CD4-positive, alpha-beta T cell treated with Interleukin-10 for 1 hour (primary cell): ENCODE data around the gene RTCB.

Source experiments
- DNase-seq: peaks from one replicate; pipeline ENCODE4 v3.0.0-alpha.2; 2020

Gene RTCB

DNA sequence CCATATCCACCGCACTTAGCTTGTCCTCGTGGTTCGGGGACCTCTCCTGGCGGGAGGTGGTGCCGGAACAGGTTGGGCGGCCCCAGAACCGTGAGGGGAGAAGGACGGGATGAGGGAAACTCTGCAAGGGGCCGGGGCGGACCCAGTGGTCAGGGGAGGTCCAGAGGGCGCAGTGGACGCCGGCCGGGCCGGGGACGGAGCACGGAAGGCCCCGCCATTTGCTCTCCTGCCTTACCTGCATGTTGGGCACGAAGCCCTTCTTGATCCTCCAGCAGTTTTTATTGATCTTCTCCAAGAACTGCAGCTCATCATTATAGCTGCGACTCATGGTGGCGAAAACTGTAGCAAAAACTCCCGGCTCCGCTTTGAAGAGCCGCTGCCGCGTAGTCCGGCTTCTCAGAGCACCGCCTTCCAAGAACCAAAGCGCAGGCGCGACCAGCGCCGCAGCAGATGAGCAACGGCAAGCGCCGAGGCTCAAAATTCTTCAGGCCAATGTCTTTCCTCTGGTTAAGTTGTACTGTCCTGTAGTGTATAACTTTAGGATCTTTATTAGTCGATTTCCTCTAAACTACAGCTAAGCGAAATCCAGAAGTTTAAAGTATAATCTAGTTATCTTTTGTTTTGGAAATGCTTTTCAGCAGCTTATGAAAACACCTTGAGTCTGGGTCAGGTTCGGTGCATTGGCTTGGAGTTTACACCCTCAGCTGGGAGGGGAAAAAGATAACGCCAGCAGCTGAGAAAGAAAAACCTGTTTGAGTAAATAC lies at the start of gene RTCB:
RTCB (minus strand) TSS at position 419 of the 764 bp plus-strand sequence; CDS start at position 328, 91 bp downstream.
- peak; percentile 95 for DNase-seq

DNA sequence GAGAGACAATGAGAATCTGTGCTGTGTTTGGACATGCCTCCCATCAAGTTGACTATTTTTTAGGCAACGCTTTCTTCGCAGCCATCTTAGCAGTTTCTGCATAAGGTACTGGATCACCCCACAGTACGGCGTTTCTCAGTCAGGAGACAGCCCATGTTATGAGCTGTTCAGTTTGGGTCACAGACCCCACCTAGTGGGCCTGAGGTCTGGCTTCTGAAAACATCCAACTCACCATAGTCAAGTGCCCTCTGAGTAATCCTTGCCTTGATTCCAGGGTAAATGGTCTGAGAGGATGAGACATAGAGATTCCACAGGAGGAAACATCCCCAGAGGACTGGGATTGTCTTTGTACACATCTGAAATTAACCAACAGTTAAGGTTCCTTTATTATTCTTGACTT lies 45.0 kb upstream of the RTCB start:
- DNase-seq: no peak

DNA sequence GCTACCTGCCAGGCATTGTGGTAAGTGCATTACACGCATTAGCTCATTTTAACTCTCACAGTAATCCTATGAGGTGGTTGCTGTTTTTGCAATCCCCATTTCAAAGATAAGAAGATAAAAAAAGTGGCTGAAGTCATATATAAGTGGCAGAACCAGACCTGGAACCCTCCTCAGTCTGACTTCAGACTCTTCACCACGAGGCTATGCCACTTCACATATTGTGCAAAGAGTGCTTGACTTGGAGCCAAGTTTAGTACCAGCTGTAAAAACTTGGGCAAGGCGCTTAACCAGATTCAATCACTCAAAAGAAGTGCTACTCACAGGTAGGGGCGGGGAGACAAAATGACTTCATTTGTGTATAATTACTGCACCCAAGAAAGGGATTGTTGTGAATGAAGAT lies 36.9 kb upstream of the RTCB start:
- DNase-seq: no peak

DNA sequence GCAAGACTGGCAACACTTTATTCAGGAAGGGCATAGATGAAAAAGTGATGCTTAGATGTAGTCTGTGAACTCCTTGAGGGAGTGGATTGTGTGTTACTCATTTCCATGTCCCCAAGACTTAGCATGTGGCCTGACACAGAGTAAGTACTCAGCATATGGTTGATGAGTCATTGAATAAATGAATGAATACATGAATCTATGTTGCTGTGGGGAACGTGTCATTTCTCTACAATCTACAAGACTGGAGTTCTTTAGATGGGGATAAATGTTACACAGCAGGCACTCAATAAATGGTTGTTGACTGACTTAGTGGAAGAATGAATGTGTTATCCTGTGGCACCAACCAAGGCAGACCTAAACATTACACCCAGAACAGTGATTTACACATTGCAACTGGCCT lies 34.3 kb upstream of the RTCB start:
- no peak for DNase-seq

DNA sequence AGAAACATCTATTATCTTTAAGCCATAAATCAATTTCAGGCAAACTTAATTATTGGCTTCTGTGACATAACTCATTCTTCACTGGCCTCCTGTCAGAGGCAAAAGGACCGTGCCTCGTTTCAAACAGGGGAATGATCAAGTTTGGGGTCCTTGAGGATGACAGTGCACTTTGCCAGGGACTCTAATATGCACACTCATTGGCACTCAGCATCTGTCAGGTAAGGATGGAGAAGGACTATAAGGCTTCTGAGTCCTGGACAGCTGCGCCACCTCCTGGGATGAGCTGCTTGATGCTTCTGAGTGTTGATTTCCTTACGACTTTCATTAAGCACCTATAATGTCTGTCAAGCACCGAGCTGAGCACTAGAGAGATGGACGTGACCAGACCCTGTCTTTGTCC lies 32.0 kb upstream of the RTCB start:
- DNase-seq: peak; percentile 1

DNA sequence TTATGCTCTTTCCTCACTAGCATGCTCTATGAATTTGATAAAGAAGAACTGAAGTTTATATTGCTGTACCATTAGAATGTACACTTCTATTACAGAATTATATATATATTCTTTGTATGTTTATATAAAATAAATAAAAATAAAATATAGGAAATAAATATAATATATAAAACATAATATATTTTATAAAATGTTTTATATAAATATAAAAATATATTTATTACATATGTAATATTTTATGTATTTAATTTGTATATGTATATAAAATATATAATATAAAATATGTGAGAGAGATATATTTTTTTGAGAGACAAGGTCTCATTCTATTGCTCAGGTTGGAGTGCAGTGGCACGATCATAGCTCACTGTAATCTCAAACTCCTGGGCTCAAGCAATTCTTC lies 18.3 kb upstream of the RTCB start:
- no peak for DNase-seq

DNA sequence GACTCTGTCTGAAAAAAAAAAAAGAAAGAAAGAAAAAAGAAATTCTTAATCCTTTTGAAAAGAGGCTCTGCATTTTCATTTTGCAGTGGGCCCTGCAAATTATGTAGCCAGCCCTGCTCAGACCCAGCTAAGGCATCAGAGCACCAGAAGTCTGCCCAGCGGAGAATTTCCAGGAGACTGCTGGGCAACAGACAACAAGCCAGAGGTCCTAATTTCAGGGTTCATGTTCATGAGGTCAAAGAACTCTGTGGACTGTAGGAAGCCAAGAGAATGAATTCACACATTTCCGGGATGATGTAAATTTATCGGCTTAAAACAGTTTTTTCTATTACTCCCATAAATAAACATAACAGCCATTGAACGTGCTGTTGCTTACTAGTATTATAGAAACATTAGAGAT lies 14.8 kb upstream of the RTCB start:
- no peak for DNase-seq

DNA sequence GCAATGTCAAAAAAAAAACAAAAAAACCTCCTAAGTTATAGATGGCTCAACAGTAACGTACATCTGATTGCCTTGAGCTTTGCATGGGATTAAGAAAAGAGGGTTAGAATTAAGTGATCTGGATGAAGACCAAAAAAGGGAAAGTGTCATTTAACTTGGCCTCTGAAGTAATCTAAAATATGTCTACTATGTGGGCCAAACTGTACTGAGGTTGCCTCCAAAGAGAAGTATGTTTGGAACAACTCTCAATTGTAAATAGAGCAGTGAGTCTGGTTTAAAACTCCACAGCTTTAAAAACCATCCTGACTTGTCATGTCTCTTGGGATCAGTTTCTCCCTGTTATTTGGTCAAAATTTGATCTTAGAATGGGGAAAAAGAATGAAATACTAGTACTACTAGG lies 11.6 kb upstream of the RTCB start:
- DNase-seq: no peak

DNA sequence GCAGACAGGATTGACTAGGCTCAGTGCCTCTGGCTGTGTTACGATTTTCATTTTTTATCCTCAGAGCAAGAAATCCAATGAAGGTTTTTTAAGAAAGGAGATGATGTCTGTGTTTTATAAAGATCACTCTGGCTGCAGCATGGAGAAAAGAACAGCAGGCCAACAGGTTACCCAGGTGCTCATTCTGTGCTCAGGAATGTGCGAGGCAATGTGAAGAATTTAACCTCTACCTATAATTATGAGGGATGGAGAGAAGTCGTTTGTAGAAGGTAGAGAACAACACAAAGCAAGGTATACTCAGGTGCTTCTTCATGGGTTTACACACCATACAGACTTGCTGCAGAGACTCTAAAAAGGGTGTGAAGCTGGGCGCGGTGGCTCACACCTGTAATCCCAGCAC lies 10.0 kb upstream of the RTCB start:
- DNase-seq: no peak

DNA sequence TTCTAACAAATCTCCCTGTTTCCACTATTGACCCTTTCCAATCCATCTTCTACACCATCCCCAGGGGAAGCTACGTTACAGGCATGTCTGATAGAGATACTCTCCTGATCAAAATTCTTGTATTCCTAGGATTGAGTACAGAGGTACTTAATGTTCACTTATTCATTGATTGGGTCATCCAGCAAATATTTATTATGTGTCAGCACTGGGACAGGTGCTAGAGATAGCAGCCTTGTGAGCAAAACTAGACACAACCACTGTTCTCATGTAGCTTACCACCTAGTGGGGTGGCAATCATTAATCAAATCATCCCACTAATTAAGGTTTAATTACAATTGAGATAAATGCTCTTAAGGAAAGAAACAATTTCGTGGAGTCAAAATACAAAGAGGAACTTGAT lies 9.4 kb upstream of the RTCB start:
- DNase-seq: no peak

DNA sequence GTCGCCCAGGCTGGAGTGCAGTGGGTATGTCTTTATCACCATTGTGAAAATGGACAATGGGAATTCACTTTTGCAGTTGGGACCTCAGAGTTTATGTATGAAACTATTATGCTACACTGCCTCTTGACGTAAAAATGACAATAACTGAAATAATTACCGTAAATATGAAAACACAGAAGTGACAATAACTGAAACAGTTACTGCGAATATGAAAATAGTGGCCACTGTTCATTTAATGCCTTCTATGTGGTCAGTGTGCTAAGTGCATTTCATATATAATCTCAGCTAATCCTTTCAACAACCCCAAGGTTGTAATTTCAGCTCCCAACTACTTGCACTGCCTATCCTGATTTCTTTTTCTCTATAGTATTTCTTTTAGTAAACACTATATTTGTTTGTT lies 5.9 kb upstream of the RTCB start:
- DNase-seq: no peak

DNA sequence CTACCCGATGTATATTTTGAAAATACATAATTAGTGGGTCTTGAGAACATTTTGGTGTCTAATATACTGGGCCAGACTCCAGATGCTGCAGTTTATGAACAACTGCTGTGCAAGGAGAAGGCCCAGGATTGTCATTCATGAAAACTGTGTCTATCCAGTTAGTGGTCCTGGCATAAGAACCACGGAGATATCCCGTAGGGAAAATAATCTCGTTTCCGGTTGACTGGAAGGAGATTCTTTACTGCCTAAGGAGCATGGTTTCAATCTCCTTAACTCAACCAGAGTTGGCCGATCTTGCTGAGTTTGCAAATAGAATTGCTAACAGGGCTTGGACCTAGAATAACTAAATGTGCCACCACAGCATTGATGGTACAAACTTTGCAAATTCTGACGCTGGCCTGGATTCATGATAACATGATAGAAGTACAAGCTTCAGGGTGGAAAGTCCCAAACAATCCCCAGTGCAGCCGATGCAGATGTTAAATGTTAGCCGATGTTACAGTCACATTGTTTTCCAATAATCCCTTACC lies 4.6 kb upstream of the RTCB start:
- no peak for DNase-seq

DNA sequence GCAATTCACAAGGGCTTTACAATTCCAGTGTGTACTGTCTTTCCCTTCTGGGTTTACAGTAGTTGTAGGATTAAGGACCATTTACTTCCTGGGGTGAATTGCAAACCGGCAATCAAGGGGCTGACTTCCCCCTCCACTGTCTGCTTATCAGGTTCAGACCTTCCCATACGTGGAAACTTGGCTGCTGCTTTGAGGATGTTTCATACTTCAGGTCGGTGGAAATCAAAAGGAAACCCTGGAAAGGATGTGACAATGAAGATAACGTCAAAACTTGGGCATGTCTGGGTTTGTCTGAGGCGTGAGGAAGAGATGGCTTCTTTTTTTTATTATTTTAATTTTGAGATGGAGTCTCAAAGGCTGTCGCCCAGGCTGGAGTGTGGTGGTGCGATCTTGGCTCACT lies 2.1 kb upstream of the RTCB start:
- no peak for DNase-seq

DNA sequence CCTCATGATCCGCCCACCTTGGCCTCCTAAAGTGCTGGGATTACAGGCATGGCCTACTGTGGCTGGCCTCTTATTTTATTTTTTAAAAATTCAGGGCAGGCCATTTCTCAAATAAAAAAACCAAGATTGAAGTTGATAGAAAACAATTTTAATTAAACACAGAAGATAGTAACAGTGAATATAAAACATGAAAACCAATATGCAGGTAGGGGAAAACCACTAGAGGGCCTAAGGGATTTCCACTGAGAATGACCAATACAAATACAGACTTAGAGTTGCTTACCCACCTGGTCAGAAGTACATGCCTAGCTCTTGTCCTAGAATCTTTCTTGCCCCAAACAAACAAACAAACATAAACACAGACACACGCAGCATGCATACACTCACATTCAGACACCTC lies 1.7 kb upstream of the RTCB start:
- no peak for DNase-seq

DNA sequence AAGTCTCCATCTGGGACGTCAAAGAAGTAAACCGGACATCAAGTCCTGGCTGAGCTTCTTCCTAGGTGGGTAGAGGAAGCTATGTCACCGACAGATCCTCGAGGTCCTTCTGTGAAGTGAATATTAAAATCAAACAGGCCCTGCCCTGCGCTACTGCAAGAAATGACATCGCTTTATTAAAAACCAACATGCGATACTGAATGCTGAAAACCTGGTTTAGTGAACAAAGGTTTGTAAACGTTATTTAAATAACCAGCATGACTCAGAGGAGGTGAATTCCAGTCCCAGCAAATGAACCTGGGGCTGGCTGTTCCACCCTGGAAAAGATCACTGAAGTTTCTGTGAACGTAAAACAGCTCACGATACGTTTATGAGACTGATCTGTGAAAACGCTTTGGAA lies 645 bp downstream of the RTCB start:
- peak; percentile 17 for DNase-seq

DNA sequence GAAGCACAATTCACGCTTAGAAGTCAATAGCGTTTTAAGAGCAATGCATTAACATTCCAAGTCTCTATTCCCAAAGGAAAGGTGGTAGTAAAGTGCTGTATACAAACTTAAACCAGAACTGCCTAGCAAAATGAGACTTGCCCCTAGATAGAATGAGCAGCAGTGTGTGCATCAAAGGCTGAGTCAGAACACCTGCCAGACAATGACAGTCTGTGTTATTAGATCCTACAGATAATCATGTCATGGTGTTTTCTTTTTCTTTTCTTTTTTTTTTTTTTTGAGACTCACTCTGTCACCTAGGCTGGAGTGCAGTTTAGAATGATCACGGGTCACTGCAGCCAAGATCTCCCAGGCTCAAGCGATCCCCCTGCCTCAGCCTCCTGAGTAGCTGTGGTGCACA lies 1.6 kb downstream of the RTCB start:
- DNase-seq: no peak

DNA sequence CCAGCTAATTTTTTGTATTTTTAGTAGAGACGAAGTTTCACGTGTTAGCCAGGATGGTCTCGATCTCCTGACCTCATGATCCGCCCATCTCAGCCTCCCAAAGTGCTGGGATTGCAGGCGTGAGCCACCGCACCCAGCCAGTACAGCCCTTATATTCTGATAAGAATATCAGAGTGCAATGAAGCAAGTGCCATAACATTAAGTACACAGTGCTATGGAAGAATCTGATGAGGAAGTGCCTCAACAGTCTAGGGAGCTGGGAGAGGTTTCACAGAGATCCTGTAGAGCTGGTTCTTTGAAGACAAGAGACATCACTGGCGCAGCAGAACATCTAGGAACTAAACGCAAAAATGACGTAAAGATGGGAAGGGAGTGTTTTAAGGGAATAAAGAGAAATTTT lies 2.1 kb downstream of the RTCB start:
- DNase-seq: no peak

DNA sequence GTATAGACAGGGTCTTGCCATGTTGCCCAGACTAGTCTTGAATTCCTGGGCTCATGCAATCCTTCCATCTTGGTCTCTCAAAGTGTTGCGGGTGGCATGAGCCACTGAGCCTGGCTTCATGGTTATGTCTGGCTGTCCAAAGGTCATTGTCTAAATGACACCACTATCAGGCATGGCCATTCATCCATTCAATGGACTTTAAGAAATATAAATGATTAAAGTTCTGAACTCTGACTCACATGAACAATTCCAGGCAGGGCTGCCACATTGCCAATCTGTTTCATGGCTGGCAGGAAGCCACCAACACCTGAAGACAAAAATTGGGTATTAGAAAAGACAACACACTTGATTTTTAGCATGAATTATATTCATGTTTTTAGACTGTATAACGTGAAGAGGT lies 4.1 kb downstream of the RTCB start:
- DNase-seq: no peak

DNA sequence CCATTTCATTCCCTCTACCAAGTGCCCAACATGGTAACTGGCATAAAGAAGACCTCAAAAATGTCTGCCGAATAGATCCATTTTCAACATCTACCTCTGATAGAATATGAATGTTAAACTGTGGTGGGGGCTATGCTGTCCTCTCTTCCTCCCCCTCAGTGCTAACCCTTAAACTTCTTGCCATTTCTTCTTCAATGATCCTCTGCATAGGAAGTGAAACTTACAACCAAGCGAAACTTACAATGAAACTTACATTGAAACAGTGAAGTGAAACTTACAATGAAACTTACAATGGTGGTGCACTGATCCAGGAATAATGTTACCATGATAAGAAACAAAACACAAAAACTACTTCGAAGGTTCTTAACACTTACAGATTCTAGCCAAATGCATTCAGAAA lies 4.7 kb downstream of the RTCB start:
- no peak for DNase-seq

DNA sequence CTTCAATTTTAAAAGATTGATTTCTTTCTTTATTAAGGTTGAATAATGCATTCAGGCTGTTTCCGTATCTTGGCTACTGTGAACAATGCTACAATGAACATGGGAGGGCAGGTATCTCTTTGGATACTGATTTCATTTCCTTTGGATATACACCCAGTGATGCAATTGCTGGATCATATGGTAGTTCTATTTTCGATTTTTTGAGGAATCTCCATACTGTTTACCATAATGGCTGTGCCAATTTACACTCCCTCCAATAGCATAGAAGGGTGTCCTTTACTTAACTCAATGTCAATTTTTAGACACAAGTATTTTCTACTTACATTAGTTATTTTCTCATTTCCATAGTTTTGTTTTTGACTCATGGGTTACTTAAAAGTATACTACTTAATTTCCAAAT lies 8.0 kb downstream of the RTCB start:
- DNase-seq: no peak

DNA sequence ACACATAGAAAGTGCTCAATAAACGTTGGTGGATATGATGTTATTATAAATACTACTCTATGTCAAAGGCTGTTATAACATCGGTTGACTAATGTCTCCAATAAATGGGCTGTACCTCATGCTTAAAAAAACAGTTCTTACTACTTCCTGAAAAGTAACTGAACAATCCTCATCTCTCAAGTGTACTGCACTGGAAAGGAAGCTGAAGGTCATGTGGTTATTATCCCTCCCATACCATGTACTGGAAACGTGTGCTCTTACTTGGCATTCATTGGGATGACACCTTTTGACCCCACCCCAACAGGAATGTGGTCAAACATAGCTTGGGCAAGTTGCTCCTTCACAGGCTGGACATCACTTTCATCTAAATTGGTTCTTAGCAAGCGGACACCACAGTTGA lies 10.6 kb downstream of the RTCB start:
- DNase-seq: no peak

DNA sequence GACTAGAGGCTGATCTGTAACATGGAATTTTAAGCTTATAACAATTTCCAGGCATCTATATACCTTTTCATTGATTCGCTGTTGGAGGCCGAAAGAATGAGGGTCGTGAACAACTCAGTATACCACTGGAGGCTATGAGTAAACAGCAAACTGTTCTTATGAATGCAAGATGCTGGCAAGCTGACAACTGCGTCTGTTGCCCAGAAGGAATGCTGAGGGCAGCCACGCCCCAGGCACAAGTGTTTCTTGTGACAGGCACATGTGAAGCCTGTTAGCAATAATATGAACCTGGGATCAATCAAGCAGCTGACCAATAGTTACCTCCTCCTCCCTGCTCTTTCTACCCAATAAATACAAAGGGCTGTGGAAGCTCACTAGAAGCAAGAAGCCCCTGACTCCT lies 15.3 kb downstream of the RTCB start:
- no peak for DNase-seq

DNA sequence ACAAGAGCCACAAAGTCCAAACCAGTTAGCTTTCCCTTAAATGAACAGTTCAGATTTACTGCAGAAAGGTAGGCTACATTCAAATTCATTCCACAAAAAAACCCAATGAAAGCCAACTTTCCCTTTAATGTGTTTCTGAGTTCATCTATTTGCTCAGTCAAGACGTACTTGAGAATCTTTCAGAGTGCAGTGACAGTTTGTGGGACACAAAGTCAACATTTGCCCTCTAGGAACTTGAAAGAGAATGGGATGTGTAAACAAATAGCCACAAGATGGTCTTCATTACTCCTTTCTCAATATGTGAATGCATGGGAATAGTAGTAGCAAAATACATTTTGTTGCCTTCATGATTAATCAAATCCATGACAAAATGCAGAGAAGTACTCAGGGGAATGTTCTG lies 15.8 kb downstream of the RTCB start:
- no peak for DNase-seq

DNA sequence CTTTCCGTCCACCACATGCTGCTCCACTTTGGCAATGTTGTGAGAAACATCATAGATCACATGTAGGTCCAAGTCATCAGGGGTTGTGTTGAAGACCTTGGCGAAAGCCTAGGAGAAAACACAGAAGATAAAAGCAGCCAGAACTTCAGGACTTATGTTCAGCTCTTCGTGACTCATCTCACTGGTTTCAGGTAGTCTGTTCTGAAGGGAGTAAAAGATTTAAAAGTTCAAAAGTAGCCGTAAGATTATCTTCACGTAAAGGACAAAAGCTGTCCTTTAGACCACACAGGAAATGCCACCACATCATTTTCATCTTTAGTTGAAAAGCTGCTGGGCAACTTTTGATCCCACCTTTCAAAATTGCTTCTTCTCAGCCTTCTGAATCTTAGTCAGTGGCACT lies 16.9 kb downstream of the RTCB start:
- DNase-seq: no peak

DNA sequence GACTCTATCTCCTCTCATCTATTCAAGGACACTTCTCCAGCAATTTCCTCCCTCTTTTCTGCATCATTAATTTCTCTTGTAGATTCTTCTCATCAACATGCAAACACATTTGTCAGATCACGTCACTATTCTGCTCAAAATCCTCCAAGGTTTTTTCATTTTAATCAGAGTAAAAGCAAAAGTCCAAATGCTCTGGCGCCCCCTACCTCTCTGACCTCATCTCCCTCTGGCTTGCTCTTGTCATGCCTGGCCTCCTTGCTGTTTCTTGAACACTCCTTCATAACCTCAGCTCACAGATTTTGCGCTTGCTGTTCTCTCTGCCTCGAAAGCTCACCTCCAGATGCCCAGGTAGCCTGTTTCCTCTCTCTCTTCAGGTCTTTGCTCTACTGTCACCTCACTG lies 22.4 kb downstream of the RTCB start:
- DNase-seq: peak; percentile 9
